ENCODE results near the gene CITED4. TPM values are rescaled to one million over a fixed set of nuclear protein-coding genes. Genes with fewer than 3 reads are reported as not detected.
A peak's percentile ranks its signal among the peaks of the same experiment; 100 is the strongest.

CITED4 gene
- total RNA-seq, 1 donor from 2014 or later: 30.8 TPM

DNA sequence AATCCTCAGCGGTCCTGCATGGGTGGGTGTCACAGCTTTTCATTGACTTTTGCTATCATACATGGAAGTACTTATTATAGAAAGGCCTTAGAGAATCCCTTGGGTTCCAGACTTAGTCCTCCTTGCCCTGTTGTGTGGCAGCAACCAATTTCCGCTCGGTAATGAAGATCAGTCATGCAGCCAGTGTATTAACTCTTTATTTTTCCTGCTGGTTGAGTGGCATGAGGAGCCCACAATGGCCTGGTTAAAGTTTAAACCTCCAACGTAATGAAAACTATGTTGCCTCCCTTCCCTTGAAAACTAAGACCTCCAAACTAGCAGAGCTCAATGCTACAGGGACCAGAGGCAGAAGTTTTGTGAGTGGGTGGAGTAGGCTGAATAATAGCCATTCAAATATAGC lies 20.0 kb downstream of the CITED4 start:
- Mint-ChIP-seq H3K4me1 (ENCODE audit: low read depth) (peaks cover 6% of the 10 kb centered on the region), H3K36me3 (ENCODE audit: insufficient read depth) (peaks cover 1% of the 10 kb centered on the region), H3K9me3 (ENCODE audit: low read depth) (peaks cover 6% of the 10 kb centered on the region), H3K4me3 (ENCODE audit: low read depth) (no peak overlapping the region), H3K27me3 (no peaks in the 10 kb centered on the region), H3K27ac (no peak overlapping the region)
- DNase-seq (ENCODE audit: low spot score, unreplicated experiment): no peak
- TF ChIP-seq, protein P1, sequence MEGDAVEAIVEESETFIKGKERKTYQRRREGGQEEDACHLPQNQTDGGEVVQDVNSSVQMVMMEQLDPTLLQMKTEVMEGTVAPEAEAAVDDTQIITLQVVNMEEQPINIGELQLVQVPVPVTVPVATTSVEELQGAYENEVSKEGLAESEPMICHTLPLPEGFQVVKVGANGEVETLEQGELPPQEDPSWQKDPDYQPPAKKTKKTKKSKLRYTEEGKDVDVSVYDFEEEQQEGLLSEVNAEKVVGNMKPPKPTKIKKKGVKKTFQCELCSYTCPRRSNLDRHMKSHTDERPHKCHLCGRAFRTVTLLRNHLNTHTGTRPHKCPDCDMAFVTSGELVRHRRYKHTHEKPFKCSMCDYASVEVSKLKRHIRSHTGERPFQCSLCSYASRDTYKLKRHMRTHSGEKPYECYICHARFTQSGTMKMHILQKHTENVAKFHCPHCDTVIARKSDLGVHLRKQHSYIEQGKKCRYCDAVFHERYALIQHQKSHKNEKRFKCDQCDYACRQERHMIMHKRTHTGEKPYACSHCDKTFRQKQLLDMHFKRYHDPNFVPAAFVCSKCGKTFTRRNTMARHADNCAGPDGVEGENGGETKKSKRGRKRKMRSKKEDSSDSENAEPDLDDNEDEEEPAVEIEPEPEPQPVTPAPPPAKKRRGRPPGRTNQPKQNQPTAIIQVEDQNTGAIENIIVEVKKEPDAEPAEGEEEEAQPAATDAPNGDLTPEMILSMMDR (IDR thresholded peaks at IDR 0.05; ENCODE audit: unreplicated experiment): no peak

DNA sequence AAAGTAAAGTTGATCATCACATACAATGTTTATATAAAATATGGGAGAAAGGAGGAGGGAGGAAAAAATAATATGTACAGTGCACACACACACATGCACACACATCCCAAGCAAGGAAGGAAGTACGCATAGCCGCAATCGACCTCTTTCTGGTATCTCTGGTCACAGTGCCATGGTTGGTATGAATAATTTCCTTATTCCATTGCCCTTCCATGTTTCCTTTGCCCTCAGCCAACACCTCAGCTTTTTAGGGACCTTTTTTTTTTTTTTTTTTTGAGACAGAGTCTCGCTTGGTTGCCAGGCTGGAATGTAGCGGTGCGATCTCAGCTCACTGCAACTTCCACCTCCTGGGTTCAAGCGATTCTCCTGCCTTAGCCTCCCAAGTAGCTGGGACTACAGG lies 20.6 kb downstream of the CITED4 start:
- H3K4me3 Mint-ChIP-seq (ENCODE audit: low read depth): no peak overlapping the region
- peaks cover 2% of the 10 kb centered on the region for H3K4me1 Mint-ChIP-seq (ENCODE audit: low read depth)
- H3K27ac Mint-ChIP-seq: no peak overlapping the region
- peaks cover 1% of the 10 kb centered on the region for H3K36me3 Mint-ChIP-seq (ENCODE audit: insufficient read depth)
- TF ChIP-seq, protein P1 (IDR thresholded peaks at IDR 0.05; ENCODE audit: unreplicated experiment): no peak
- H3K27me3 Mint-ChIP-seq: no peaks in the 10 kb centered on the region
- DNase-seq (ENCODE audit: low spot score, unreplicated experiment): no peak
- peaks cover 6% of the 10 kb centered on the region for H3K9me3 Mint-ChIP-seq (ENCODE audit: low read depth)

DNA sequence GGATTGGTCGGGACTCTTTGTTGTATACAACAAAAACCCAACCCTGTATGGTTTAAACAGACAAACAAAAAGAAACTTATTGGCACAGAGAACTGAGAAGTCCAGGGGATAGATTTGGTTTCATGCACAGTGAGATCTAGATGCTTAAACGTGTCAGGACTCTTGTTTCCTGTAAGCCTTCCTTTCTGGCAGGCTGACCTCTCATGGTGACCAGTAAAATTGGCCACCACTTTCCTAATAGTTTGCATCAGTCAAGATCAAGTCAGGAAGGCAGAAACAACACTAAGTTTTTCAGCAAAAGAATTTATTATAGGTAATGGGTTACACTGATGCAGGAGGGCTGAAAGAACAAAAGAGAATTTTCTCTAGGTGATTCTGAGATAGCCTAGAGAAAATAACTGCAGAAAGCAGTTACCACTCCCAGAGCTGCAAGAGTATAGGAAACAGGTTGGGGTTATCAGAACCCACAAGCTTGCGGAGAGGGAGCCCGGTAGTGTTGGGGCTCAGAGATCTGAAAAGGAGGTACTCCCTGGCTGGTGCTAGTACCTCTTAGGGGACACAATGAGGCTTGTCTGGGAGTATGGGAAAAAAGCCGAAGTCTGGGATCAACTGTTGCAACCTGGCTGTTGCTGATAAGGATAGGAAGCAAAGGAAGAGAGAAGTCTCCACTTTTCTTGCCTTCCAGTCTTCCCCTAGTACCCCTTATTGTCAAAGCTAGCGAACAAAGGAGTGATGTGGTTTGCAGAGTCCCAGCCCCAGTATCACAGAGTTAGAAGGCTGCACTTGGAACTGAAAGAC lies 21.4 kb downstream of the CITED4 start:
- TF ChIP-seq, protein P1 (IDR thresholded peaks at IDR 0.05; ENCODE audit: unreplicated experiment): no peak
- H3K4me1 Mint-ChIP-seq (ENCODE audit: low read depth): peaks cover 2% of the 10 kb centered on the region
- no peak overlapping the region for H3K27ac Mint-ChIP-seq
- peaks cover 1% of the 10 kb centered on the region for H3K36me3 Mint-ChIP-seq (ENCODE audit: insufficient read depth)
- no peaks in the 10 kb centered on the region for H3K27me3 Mint-ChIP-seq
- H3K9me3 Mint-ChIP-seq (ENCODE audit: low read depth): peaks cover 6% of the 10 kb centered on the region
- no peak overlapping the region for H3K4me3 Mint-ChIP-seq (ENCODE audit: low read depth)
- no peak for DNase-seq (ENCODE audit: low spot score, unreplicated experiment)

DNA sequence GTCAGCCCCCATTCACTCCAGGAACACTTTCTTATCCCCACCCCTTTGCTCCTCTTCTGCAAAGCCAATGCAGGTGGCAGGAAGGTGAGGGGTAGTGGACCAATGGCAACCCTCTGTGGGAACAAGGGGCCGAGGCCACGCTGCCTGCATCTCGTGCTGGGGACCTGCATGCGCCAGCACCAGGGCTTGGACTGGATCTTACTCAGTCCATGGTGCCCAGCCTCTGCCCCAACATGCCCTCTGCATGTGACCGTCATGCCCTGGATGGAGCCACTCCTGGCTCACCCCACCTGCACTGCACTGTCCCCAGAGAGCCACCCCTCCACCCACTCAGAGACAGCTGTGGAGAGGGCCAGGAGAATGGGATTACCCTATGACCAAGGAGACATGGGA lies 22.2 kb downstream of the CITED4 start:
- TF ChIP-seq, protein P1 (IDR thresholded peaks at IDR 0.05; ENCODE audit: unreplicated experiment): no peak
- peaks cover 2% of the 10 kb centered on the region for H3K4me1 Mint-ChIP-seq (ENCODE audit: low read depth)
- H3K36me3 Mint-ChIP-seq (ENCODE audit: insufficient read depth): peaks cover 1% of the 10 kb centered on the region
- no peak overlapping the region for H3K4me3 Mint-ChIP-seq (ENCODE audit: low read depth)
- no peak for DNase-seq (ENCODE audit: low spot score, unreplicated experiment)
- H3K27ac Mint-ChIP-seq: no peak overlapping the region
- peaks cover 6% of the 10 kb centered on the region for H3K9me3 Mint-ChIP-seq (ENCODE audit: low read depth)
- H3K27me3 Mint-ChIP-seq: no peaks in the 10 kb centered on the region

DNA sequence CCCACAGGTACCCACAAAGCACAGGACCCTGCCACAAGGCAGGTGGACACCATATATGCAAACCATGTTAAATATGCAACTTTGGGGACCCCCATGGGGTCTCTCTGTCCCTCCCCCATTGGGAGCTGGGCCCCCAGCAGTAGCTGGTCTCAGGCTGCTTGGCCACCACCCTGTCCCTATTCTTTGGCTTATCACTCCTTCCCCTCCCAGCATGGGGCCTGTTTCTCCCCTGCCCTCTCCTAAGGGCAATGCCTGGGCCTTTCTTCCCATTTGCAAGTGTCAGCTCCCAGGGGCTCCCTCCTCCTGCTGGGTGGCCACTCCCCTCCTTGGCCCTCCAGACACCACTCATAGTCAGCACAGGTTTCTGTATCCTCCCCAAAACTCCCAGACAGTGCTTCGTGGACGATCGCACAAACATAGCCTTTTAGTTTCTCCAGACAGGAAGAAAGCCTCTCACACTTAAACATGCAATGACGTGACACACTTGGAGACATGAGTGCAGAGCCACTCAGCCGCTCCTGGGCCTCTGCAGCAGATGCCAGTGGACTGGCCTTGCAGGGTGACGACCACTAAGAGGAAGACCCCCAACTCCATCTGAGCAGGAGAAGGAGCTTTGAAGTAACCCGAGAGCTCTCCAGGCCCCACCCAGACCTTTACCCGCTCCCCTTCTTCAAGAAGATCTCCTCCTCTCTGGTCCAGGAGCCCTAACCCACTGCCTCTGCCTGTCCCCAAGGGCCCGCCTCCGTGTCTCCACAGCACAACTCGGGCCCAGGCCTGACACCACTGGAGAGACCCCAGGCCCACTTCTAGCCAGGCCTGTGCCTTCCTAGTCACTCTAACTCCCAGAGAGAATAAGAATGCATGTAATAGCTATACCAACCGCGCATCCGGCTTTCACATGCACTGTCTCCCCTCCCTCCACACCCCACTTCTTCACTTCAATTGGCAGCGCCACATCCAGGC lies 22.9 kb downstream of the CITED4 start:
- Mint-ChIP-seq H3K27me3 (no peaks in the 10 kb centered on the region), H3K27ac (peak overlapping the region; percentile 70), H3K9me3 (ENCODE audit: low read depth) (peaks cover 6% of the 10 kb centered on the region), H3K4me1 (ENCODE audit: low read depth) (peaks cover 2% of the 10 kb centered on the region), H3K4me3 (ENCODE audit: low read depth) (no peak overlapping the region), H3K36me3 (ENCODE audit: insufficient read depth) (peaks cover 1% of the 10 kb centered on the region)
- no peak for DNase-seq (ENCODE audit: low spot score, unreplicated experiment)
- TF ChIP-seq, protein P1 (IDR thresholded peaks at IDR 0.05; ENCODE audit: unreplicated experiment): no peak

All from progenitor cell of endocrine pancreas (in vitro differentiated cells).